ENCODE measurements around the gene FDCSP. TPM values are rescaled to one million over a fixed set of nuclear protein-coding genes. Genes with fewer than 3 reads are reported as not detected.
"Not testable (repeated sequence)": the region's sequence is repeated elsewhere in the genome, so short reads cannot be mapped to it uniquely, and the experiment has no call there.

Gene FDCSP
- total RNA-seq, 1 experiment from 2014 or later = 3.6 TPM

- DNase-seq (ENCODE audit: low spot score) = no peak
Observed at GRCh38 chr4:70239131-70239883, 13.4 kb downstream of the FDCSP start.

GRCh38 chr4:70239884-70240591 is 14.1 kb downstream of the FDCSP start:
- DNase-seq (ENCODE audit: low spot score) = peak; percentile 66

- not testable (repeated sequence) for DNase-seq (ENCODE audit: low spot score)
Observed at GRCh38 chr4:70242297-70242696, 16.4 kb downstream of the FDCSP start, which contains the start of gene CSN3. Gene CSN3 (plus strand): TSS chr4:70242597. CDS start chr4:70244820, 2,223 bp downstream.

GRCh38 chr4:70243091-70243490 is 17.2 kb downstream of the FDCSP start:
- DNase-seq (ENCODE audit: low spot score) = no peak

GRCh38 chr4:70251250-70251944 is 25.5 kb downstream of the FDCSP start:
- no peak for DNase-seq (ENCODE audit: low spot score)

- no peak for DNase-seq (ENCODE audit: low spot score)
Observed at GRCh38 chr4:70251945-70252277, 26.0 kb downstream of the FDCSP start.

- peak; percentile 30 for DNase-seq (ENCODE audit: low spot score)
Observed at GRCh38 chr4:70269674-70270073, 43.8 kb downstream of the FDCSP start.

- no peak for DNase-seq (ENCODE audit: low spot score)
Observed at GRCh38 chr4:70277121-70277520, 51.2 kb downstream of the FDCSP start.

- no peak for DNase-seq (ENCODE audit: low spot score)
Observed at GRCh38 chr4:70280567-70280966, 54.6 kb downstream of the FDCSP start.

Other genes with a start within 250 kb of the FDCSP start
- 0.29 and 0.37 TPM in 2 replicates for gene STATH, start 230.2 kb upstream of the FDCSP start, total RNA-seq (2014; rRNA removed; shearing (Covaris generic))
- gene HTN3, start 197.7 kb upstream of the FDCSP start, total RNA-seq (2014; rRNA removed; shearing (Covaris generic)) = not detected in 2 replicates
- not detected in 2 replicates for gene HTN1, start 175.7 kb upstream of the FDCSP start, total RNA-seq (2014; rRNA removed; shearing (Covaris generic))
- not detected in 2 replicates for gene PRR27, start 71.9 kb upstream of the FDCSP start, total RNA-seq (2014; rRNA removed; shearing (Covaris generic))
- 2.4 TPM in 1 of 2 replicates, not detected in the other for gene ODAM, start 30.4 kb upstream of the FDCSP start, total RNA-seq (2014; rRNA removed; shearing (Covaris generic))
- gene CSN3, start 16.5 kb downstream of the FDCSP start, total RNA-seq (2014; rRNA removed; shearing (Covaris generic)) = not detected in 2 replicates
- not detected in 2 replicates for gene CABS1, start 108.9 kb downstream of the FDCSP start, total RNA-seq (2014; rRNA removed; shearing (Covaris generic))
- gene SMR3A, start 134.6 kb downstream of the FDCSP start, total RNA-seq (2014; rRNA removed; shearing (Covaris generic)) = not detected in 2 replicates
- gene SMR3B, start 157.0 kb downstream of the FDCSP start, total RNA-seq (2014; rRNA removed; shearing (Covaris generic)) = not detected in 2 replicates
- gene OPRPN, start 171.8 kb downstream of the FDCSP start, total RNA-seq (2014; rRNA removed; shearing (Covaris generic)) = not detected in 2 replicates
- not detected in 2 replicates for gene MUC7, start 246.1 kb downstream of the FDCSP start, total RNA-seq (2014; rRNA removed; shearing (Covaris generic))